ENCODE results near the gene ANAPC15. TPM values are rescaled to one million over a fixed set of nuclear protein-coding genes. Genes with fewer than 3 reads are reported as not detected.
"Not testable (repeated sequence)": the region's sequence is repeated elsewhere in the genome, so short reads cannot be mapped to it uniquely, and the experiment has no call there.

The ANAPC15 gene
- polyA plus RNA-seq, 1 experiment: 54.3 TPM

DNA sequence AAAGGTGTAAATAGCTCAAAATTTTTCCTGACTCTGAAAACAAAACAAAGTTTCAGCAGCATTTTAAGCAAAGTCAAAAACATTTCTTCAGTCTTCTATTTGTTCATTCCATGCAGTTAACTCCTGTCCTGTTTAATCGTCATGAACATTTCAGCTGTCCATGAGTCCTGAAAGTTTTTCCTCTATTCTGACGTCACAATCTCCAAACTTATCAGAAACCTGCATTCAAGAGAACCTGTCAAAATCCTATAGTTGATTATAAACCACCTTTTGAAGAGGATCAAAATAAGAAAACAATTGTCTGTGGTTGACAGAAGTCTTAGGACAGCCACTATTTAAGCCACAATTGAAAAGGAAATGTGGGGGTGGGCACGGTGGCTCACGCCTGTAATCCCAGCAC, 38.4 kb upstream of the ANAPC15 start:
- ChIA-PET CTCF (interaction anchor here (0.6 to 1.4 kb wide), 5 partner anchors 9 to 125 kb away, joined by 3 read pairs; no protein-coding TSS in a partner anchor), POLR2A (no interaction called here)
- no peaks in the 10 kb centered on the region for H3K27me3 ChIP-seq (ENCODE audit: control insufficient read depth, insufficient read depth, low read length)
- no peak overlapping the region for H3K4me3 ChIP-seq (ENCODE audit: low read depth, low read length)
- no peaks in the 10 kb centered on the region; the same call in 1 of the 2 replicates for H3K36me3 ChIP-seq (ENCODE audit: control insufficient read depth, insufficient read depth, low read length)
- TF ChIP-seq, protein P1, sequence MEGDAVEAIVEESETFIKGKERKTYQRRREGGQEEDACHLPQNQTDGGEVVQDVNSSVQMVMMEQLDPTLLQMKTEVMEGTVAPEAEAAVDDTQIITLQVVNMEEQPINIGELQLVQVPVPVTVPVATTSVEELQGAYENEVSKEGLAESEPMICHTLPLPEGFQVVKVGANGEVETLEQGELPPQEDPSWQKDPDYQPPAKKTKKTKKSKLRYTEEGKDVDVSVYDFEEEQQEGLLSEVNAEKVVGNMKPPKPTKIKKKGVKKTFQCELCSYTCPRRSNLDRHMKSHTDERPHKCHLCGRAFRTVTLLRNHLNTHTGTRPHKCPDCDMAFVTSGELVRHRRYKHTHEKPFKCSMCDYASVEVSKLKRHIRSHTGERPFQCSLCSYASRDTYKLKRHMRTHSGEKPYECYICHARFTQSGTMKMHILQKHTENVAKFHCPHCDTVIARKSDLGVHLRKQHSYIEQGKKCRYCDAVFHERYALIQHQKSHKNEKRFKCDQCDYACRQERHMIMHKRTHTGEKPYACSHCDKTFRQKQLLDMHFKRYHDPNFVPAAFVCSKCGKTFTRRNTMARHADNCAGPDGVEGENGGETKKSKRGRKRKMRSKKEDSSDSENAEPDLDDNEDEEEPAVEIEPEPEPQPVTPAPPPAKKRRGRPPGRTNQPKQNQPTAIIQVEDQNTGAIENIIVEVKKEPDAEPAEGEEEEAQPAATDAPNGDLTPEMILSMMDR (IDR thresholded peaks at IDR 0.05; ENCODE audit: insufficient read depth, low read depth, low read length): no peak
- DNase-seq (ENCODE audit: low read depth): no peak

DNA sequence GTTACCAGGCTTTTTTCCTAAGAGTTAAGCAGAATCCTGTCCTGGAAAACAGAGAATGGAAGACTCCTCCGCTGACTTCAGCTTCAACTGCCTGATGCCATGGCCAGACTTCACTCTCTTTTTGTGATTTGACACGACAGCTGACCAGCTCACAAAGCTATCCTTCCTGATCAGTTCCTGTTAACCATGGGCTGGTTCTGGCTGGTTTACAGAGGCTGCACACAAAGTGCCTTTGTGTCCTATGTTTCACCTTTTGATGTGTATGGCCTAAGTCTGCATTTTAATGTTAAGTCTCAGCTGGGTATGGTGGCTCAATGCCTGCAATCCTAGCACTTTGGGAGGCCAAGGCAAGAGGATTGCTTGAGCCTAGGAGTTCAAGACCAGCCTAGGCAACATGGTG, 34.1 kb upstream of the ANAPC15 start:
- Histone ChIP-seq H3K27me3 (ENCODE audit: control insufficient read depth, insufficient read depth, low read length) (no peaks in the 10 kb centered on the region), H3K36me3 (ENCODE audit: control insufficient read depth, insufficient read depth, low read length) (no peaks in the 10 kb centered on the region; the same call in 1 of the 2 replicates), H3K4me3 (ENCODE audit: low read depth, low read length) (no peak overlapping the region)
- CTCF ChIA-PET: interaction anchor here (1.0 to 3.9 kb wide), 3 partner anchors 23 to 121 kb away, joined by 3 to 27 read pairs (median 7); no protein-coding TSS in a partner anchor
- TF ChIP-seq, protein P1 (IDR thresholded peaks at IDR 0.05; ENCODE audit: insufficient read depth, low read depth, low read length): no peak
- DNase-seq (ENCODE audit: low read depth): no peak
- POLR2A ChIA-PET: no interaction called here

DNA sequence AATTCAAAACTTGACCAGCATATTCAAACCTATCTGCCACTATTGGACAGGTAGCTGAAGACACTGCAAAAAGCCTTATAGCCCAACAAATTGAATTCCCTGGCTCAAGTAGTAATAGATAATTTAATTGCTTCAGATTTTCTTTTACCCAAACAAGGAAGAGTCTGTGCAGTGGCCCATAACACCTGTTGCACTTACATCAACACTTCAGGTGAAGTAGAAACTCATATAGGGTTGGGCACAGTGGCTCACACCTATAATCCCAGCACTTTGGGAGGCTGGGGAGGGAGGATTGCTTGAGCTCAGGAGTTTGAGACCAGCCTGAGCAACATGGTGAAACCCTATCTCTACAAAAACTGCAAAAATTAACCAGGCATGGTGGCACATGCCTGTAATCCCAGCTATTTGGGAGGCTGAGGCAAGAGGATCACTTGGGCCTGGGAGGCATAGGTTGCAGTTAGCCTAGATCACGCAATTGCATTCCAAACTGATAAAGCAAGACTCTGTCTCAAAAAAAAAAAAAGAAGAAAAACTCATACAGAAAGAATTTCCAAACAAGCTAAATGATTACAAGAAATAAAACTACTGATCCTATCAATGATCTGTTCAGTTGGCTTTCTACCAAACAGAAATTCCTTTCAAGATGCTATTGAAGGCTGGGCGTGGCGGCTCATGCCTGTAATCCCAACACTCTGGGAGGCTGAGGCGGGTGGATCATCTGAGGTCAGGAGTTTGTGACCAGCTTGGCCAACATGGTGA, 32.5 kb upstream of the ANAPC15 start:
- DNase-seq (ENCODE audit: low read depth): peak; percentile 88
- TF ChIP-seq, protein P1 (IDR thresholded peaks at IDR 0.05; ENCODE audit: insufficient read depth, low read depth, low read length): no peak
- Histone ChIP-seq H3K4me3 (ENCODE audit: low read depth, low read length) (no peak overlapping the region), H3K36me3 (ENCODE audit: control insufficient read depth, insufficient read depth, low read length) (no peaks in the 10 kb centered on the region; the same call in 1 of the 2 replicates), H3K27me3 (ENCODE audit: control insufficient read depth, insufficient read depth, low read length) (no peaks in the 10 kb centered on the region)
- ChIA-PET POLR2A (interaction anchor here (1.7 kb wide), 1 partner anchor 32 kb away, joined by 10 read pairs; the partner anchor contains the start of gene ANAPC15), CTCF (interaction anchor here (0.8 to 3.9 kb wide), 25 partner anchors 7 to 302 kb away, joined by 3 to 42 read pairs (median 6); partner anchors contain the start of genes ANAPC15, FOLR3 and LAMTOR1)

DNA sequence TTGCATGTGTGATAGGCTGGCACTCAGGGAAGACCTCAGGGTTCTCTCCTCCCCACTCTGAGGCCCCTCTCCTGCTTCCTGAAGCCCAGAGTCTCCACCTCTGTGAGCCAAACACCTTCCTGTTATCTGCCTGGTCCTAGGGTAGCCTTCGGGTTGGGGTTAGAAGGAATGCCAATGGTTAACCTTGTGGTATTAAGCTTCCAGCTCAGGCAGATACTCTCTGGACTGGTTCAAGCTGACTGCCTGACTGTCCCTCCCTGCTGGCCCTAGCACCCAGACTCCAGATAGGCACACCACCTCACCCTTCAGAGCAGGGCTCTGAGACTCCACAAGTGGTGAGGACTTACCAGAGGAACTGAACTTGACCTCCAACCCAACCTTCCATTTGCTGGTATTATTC, 30.0 kb upstream of the ANAPC15 start:
- H3K27me3 ChIP-seq (ENCODE audit: control insufficient read depth, insufficient read depth, low read length); POLR2A ChIA-PET; DNase-seq (ENCODE audit: low read depth); H3K36me3 ChIP-seq (ENCODE audit: control insufficient read depth, insufficient read depth, low read length); H3K4me3 ChIP-seq (ENCODE audit: low read depth, low read length): not testable (repeated sequence)
- CTCF ChIA-PET: interaction anchor here (2.8 to 3.9 kb wide), 4 partner anchors 8 to 118 kb away, joined by 7 to 42 read pairs (median 30); partner anchors contain the start of gene FOLR3

DNA sequence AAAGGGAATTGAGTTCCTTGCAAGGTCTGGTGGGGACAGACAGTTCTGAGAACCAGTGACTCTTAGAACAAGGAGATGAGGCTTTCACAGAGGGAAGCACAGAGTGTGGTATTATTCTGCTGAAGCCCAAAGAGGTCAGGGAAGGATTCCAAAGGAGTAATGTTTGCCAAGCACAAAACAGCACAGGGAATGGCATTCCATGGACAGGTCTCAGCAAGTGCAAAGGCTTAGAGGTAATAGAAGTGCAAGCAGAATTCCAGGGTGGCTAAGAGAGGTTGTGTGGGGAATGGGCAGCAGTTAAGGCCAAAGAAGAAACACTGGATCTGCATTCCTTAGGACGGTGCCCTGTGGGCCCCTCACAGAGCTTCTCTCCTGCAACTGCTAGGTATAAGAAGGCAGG, 29.6 kb upstream of the ANAPC15 start:
- H3K4me3 ChIP-seq (ENCODE audit: low read depth, low read length); H3K36me3 ChIP-seq (ENCODE audit: control insufficient read depth, insufficient read depth, low read length); H3K27me3 ChIP-seq (ENCODE audit: control insufficient read depth, insufficient read depth, low read length); DNase-seq (ENCODE audit: low read depth); POLR2A ChIA-PET: not testable (repeated sequence)
- CTCF ChIA-PET: interaction anchor here (0.9 to 1.9 kb wide), 2 partner anchors 8 to 117 kb away, joined by 3 to 9 read pairs; no protein-coding TSS in a partner anchor

DNA sequence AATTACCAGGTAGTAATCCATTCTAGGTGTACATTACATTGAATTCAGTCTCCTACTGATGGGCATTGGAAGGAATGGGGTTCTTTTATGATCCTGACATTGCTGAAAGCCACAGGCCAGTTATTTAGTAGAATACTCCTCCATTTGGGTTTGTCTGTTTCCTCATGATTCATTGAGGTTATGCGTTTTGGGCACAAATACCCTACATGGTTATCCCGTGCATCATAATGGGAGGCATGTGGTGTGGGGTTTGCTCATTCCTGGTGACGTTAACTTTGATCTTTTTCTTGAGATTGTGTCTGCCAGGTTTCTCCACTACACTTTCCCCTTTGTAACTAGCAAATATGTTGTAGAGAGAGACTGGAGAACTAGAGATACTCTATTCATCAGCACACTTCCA, 28.6 kb upstream of the ANAPC15 start:
- Histone ChIP-seq H3K36me3 (ENCODE audit: control insufficient read depth, insufficient read depth, low read length) (no peaks in the 10 kb centered on the region), H3K4me3 (ENCODE audit: low read depth, low read length) (no peak overlapping the region), H3K27me3 (ENCODE audit: control insufficient read depth, insufficient read depth, low read length) (no peaks in the 10 kb centered on the region)
- DNase-seq (ENCODE audit: low read depth): peak; percentile 88
- CTCF ChIA-PET: interaction anchor here (0.9 to 1.9 kb wide), 2 partner anchors 9 to 116 kb away, joined by 3 to 9 read pairs; no protein-coding TSS in a partner anchor
- TF ChIP-seq, protein P1 (IDR thresholded peaks at IDR 0.05; ENCODE audit: insufficient read depth, low read depth, low read length): no peak
- POLR2A ChIA-PET: no interaction called here
